GM21619 (cell line): ENCODE results near the gene FZR1.
"Not testable (repeated sequence)": the region's sequence is repeated elsewhere in the genome, so short reads cannot be mapped to it uniquely, and the experiment has no call there.

Experiments used
- ATAC-seq: cut with Tn5 transposase; IDR thresholded peaks from one replicate; pipeline ENCODE4 v1.9.1; 2021; ENCODE audit not compliant: unreplicated experiment

Gene FZR1

GRCh38 chr19:3565139-3565538, 59.0 kb downstream of the FZR1 start:
- ATAC-seq = no peak

- not testable (repeated sequence) for ATAC-seq
Measured at GRCh38 chr19:3570042-3570441, 63.9 kb downstream of the FZR1 start.

- no peak for ATAC-seq
Measured at GRCh38 chr19:3570606-3571011, 64.5 kb downstream of the FZR1 start.

- ATAC-seq = peak; percentile 92
Measured at GRCh38 chr19:3572132-3572854, 66.2 kb downstream of the FZR1 start.

GRCh38 chr19:3572855-3573161, 66.7 kb downstream of the FZR1 start, which contains the start of gene HMG20B:
HMG20B (plus strand) TSS chr19:3572944; CDS start chr19:3573310, 366 bp downstream.
- ATAC-seq = no peak

GRCh38 chr19:3573162-3573857, 67.2 kb downstream of the FZR1 start:
- peak; percentile 3 for ATAC-seq

GRCh38 chr19:3573858-3574637, 67.9 kb downstream of the FZR1 start:
- ATAC-seq = no peak

GRCh38 chr19:3575260-3575741, 69.2 kb downstream of the FZR1 start:
- no peak for ATAC-seq

GRCh38 chr19:3575949-3576673, 70.0 kb downstream of the FZR1 start:
- ATAC-seq = no peak

GRCh38 chr19:3576696-3577443, 70.8 kb downstream of the FZR1 start:
- ATAC-seq = no peak

- ATAC-seq = no peak
Measured at GRCh38 chr19:3577723-3578344, 71.7 kb downstream of the FZR1 start.

- ATAC-seq = no peak
Measured at GRCh38 chr19:3578390-3578789, 72.3 kb downstream of the FZR1 start.

GRCh38 chr19:3580156-3580934, 74.2 kb downstream of the FZR1 start:
- no peak for ATAC-seq

GRCh38 chr19:3581792-3582191, 75.7 kb downstream of the FZR1 start:
- ATAC-seq = not testable (repeated sequence)

- not testable (repeated sequence) for ATAC-seq
Measured at GRCh38 chr19:3584036-3584802, 78.1 kb downstream of the FZR1 start.

- no peak for ATAC-seq
Measured at GRCh38 chr19:3585301-3586126, 79.4 kb downstream of the FZR1 start, which contains the start of gene GIPC3. GIPC3 (plus strand) TSS chr19:3585478; CDS start chr19:3585598, 120 bp downstream.

- no peak for ATAC-seq
Measured at GRCh38 chr19:3586127-3586626, 80.1 kb downstream of the FZR1 start.
